Muscle layer of colon (tissue), 2 donors: ENCODE results near the gene GNAQ.

Source experiments
- H3K27ac ChIP-seq: one replicate; pipeline ENCODE4 v1.7.0; 2013; ENCODE audit warnings: low read depth, mild to moderate bottlenecking, low read length, moderate library complexity
- H3K27me3 ChIP-seq, 2 donors: one replicate each; pipeline ENCODE4 v1.7.0; 2013; ENCODE audit warnings: low read length in 2 of 2, mild to moderate bottlenecking in 2 of 2; ENCODE audit not compliant: insufficient read depth in 2 of 2, control insufficient read depth in 1 of 2
- H3K36me3 ChIP-seq: one replicate; pipeline ENCODE4 v1.7.0; 2013; ENCODE audit warnings: mild to moderate bottlenecking, low read length; ENCODE audit not compliant: insufficient read depth
- H3K4me1 ChIP-seq: one replicate; pipeline ENCODE4 v1.7.0; 2013; ENCODE audit warnings: mild to moderate bottlenecking, low read length; ENCODE audit not compliant: insufficient read depth
- H3K4me3 ChIP-seq, 2 donors: one replicate each; pipeline ENCODE4 v1.7.0; 2013; ENCODE audit warnings: low read length in 2 of 2, low read depth in 1 of 2, mild to moderate bottlenecking in 1 of 2, moderate library complexity in 1 of 2
- H3K9ac ChIP-seq: one replicate; pipeline ENCODE4 v1.7.0; 2013; ENCODE audit warnings: low read length
- H3K9me3 ChIP-seq: one replicate; pipeline ENCODE4 v1.7.0; 2013; ENCODE audit warnings: mild to moderate bottlenecking, low read length
- donor health status: abdominal sarcoma.
- donor health status: Adenocarcinoma of cecum.

Gene GNAQ

DNA sequence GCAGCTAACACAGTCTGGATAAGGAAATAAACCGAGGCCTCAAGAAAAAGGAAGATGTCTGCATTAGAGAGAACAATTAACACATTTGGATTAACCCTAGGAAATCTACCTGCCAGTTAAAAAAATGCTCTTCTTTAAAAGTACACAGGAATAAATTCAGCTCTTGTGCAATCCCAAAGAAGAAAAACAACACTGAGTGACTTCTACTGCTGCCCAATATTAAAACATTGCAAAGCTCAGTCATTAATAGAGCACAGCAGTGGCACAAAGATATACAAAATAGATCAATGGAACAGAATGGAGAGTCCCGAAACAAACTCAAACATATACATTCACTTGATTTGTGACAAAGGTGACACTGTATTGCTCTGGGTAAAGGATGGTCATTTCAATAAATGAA lies 119.7 kb downstream of the GNAQ start:
- Histone ChIP-seq H3K27me3 (no peaks in the 10 kb centered on the region), H3K36me3 (no peaks in the 10 kb centered on the region), H3K27ac (no peak overlapping the region), H3K9me3 (no peaks in the 10 kb centered on the region), H3K9ac (no peak overlapping the region), H3K4me3 (no peak overlapping the region), H3K4me1 (no peaks in the 10 kb centered on the region)

DNA sequence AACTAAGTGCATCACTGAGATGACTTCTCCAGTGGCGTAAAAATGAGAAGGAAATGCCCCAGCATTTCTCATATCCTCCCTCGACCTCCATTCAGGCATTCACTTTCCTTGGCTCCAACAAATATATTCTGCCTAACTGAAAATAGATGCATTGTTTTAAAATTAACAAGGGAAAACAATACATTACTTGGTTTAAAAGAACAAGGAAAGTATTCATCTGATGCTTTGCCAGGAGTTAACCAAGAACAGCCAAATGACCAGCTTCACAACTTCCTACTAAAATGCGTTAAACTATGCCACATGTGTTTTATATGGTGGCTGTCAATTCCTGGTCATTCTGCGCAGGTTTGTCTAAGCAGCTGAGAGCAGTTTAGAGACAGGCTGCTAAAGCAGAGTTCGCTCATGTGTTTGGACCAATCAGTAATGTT lies 121.4 kb downstream of the GNAQ start:
- Histone ChIP-seq H3K4me3 (no peak overlapping the region), H3K4me1 (no peaks in the 10 kb centered on the region), H3K9ac (no peak overlapping the region), H3K9me3 (no peaks in the 10 kb centered on the region), H3K27me3 (no peaks in the 10 kb centered on the region), H3K36me3 (no peaks in the 10 kb centered on the region), H3K27ac (no peak overlapping the region)

DNA sequence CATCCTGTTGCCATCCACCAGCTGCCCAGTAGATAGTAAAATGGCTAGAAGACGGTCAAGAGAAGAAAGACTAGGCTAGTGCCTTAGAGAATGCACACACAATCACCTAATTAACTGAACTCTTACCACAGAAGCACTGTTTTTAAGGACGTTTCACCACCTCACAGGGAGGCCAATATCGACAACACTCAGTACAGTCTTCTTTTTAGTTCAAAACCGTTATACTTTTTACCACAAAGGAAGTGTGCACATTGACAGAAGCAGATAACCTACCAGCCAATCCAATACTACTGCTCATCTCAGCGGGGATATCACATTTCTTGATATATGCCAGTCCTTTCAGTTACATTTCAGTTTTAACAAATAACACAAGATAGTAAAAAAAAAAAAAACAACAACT lies 122.3 kb downstream of the GNAQ start:
- Histone ChIP-seq H3K36me3 (no peaks in the 10 kb centered on the region), H3K27ac (no peak overlapping the region), H3K4me3 (no peak overlapping the region), H3K9me3 (no peaks in the 10 kb centered on the region), H3K4me1 (no peaks in the 10 kb centered on the region), H3K9ac (no peak overlapping the region), H3K27me3 (no peaks in the 10 kb centered on the region)

DNA sequence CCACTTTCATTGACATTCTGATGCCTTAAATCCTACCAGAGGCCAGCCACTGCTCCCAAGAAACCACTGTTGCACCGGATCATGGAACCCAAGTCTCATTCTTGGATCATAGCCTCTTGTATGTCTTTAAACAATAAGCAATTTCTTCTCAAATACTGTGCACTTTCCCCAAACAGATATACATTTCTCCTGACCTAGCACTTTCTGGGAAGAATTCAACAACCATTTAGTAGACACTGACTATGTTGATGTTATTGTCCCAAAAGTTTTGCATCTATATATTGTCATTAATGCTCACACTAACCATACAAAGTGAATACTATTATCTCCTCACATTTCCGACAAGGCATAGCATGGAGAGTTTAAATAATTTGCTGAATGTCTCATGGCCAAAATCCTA lies 123.3 kb downstream of the GNAQ start:
- H3K36me3 ChIP-seq, result no peaks in the 10 kb centered on the region
- H3K9me3 ChIP-seq, result no peaks in the 10 kb centered on the region
- H3K4me3 ChIP-seq, result no peak overlapping the region
- H3K27me3 ChIP-seq, result no peaks in the 10 kb centered on the region
- H3K27ac ChIP-seq, result no peak overlapping the region
- no peak overlapping the region for H3K9ac ChIP-seq
- peaks cover under 1% of the 10 kb centered on the region for H3K4me1 ChIP-seq

DNA sequence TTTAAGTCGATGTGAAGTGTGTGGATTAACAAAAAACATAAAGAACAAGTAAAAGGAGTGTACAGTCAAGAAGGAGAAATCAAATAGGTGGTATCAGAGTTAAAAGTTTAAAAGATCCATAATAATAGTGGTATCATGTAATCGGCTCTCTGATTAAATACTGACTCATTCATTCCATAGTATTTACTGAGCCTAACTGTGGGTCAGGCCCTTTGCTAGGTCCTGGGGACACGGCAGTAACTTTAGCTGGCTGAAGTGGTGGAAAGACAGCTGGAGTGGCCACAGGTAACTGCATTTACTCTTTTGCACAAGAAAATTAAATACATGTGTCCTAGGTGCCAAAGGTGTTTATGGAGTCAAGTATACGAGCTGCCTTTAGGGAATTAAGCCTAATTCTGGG lies 124.0 kb downstream of the GNAQ start:
- no peak overlapping the region for H3K27ac ChIP-seq
- H3K4me3 ChIP-seq, result no peak overlapping the region
- peaks cover 6% of the 10 kb centered on the region for H3K4me1 ChIP-seq
- no peaks in the 10 kb centered on the region for H3K27me3 ChIP-seq
- no peaks in the 10 kb centered on the region for H3K9me3 ChIP-seq
- no peaks in the 10 kb centered on the region for H3K36me3 ChIP-seq
- no peak overlapping the region for H3K9ac ChIP-seq

DNA sequence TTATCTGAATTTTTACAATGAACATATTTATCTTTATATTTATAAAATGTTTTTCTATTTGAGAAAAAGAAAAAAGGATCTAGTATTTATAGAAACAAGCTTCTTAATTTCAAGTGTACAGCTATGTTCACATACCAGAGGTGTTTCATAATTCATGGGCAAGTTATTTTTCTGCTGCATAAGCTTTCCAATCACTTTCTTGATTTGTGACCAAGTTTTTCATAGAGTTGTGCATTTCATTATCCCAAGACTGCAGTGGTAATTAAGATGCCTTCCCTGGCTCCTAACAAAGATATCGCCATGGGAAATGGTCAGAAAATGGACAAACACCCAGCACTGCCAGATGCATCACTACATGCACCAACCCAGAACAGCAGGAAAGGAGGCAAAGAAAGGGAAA lies 124.6 kb downstream of the GNAQ start:
- no peaks in the 10 kb centered on the region for H3K27me3 ChIP-seq
- H3K4me1 ChIP-seq, result peaks cover 6% of the 10 kb centered on the region
- no peak overlapping the region for H3K9ac ChIP-seq
- H3K36me3 ChIP-seq, result no peaks in the 10 kb centered on the region
- no peak overlapping the region for H3K27ac ChIP-seq
- no peaks in the 10 kb centered on the region for H3K9me3 ChIP-seq
- H3K4me3 ChIP-seq, result no peak overlapping the region

DNA sequence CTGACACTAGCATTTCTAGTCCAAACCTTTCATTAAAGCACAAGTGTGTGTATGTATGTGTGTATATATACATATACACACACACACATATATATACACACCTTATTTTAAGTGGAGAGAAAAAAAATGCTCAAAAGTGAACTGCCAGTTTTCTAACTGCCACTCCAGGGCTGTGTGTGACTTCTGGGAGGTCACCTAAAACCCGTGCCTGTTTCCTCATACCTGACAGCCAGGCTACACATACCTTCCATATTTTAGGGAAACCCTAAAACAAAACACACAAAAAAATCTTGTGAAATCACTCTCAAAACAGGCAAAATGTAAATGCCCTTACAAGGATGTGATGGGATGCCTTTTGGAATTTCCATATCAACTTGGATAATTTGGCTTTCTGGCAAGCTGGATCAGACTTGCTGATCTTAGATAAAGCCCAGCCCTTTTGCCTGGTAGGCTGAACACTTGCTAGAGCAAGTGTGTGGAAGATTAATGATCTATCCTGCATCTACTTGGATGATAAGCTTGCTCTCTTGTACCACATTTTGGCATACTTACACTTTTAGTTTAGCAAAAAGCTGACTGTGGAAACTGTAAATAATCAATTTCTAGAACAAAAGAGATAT lies 127.8 kb downstream of the GNAQ start:
- Histone ChIP-seq H3K4me1 (peaks cover 6% of the 10 kb centered on the region), H3K36me3 (no peaks in the 10 kb centered on the region), H3K9me3 (no peaks in the 10 kb centered on the region), H3K27me3 (no peaks in the 10 kb centered on the region), H3K9ac (no peak overlapping the region), H3K4me3 (no peak overlapping the region), H3K27ac (no peak overlapping the region)

DNA sequence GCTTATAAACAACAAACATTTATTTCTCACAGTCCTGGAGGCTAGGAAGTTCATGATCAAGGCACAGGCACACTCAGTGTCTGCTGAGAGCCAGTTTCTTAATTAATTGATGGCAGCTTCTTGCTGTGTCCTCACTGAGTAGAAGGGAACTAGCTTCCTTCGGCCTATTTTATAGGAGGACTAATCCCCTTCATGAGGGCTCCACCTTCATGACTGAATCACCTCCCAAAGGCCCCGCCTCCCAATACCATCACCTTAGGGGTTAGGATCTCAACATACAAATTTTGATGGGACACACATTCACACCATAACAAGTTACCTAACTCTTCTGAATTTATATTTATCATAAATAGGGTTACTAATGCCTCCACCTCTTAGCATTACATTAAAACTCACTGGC lies 129.8 kb downstream of the GNAQ start:
- H3K9me3 ChIP-seq, result no peaks in the 10 kb centered on the region
- H3K4me3 ChIP-seq, result no peak overlapping the region
- H3K27ac ChIP-seq, result no peak overlapping the region
- H3K4me1 ChIP-seq, result peaks cover 24% of the 10 kb centered on the region
- H3K36me3 ChIP-seq, result no peaks in the 10 kb centered on the region
- H3K27me3 ChIP-seq, result no peaks in the 10 kb centered on the region
- no peak overlapping the region for H3K9ac ChIP-seq

DNA sequence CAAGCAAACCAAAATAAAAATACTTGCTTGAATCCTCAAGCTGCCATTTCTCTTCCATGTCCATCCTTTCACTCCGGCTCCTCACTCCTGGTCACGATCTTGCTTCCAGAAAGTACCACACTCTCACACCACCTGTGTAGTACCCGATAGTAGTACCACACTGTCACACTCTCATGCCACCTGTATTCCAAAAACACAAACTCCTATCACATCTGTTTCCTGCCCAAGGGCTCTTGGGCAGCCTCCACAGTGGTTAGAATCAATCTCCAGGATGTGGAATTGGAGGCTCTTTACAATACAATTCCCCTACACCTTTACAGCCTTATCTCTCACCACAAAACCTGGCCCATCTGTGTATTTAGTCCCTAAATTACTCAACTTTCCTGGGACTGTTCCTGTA lies 130.6 kb downstream of the GNAQ start:
- Histone ChIP-seq H3K9ac (no peak overlapping the region), H3K4me3 (no peak overlapping the region), H3K27ac (no peak overlapping the region), H3K4me1 (peaks cover 28% of the 10 kb centered on the region), H3K36me3 (no peaks in the 10 kb centered on the region), H3K9me3 (no peaks in the 10 kb centered on the region), H3K27me3 (no peaks in the 10 kb centered on the region)

DNA sequence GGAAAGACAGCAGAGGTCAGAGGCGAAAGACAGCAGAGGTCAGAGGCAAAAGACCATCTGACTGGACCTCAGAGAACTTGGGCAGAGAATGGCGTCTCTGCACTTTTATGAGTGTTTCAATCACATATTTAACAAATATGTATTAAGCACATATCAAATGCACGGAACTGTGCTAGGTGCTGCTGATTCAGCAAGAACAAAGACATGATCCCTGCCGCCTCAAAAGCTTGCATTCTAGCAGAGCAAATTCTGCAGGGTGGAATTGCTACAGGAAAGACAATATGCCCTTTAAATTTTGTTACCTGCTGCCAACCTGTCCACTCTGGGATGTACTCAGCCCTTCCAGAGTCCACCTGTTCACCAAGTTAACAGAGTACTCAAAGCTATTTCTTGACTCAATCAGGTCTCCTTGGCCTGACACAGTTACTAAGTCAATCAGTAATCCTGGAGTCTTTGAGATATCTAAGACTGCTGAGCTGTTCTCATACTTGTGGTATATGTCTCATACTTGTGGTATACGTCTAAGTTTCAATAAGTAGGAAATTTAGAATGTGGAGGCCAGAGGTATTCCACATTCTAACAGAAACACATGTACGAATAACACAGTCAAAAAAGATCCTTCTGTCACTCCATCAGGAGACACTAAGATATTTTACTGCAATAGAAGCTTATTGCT lies 131.8 kb downstream of the GNAQ start:
- H3K9ac ChIP-seq, result no peak overlapping the region
- H3K4me1 ChIP-seq, result peaks cover 28% of the 10 kb centered on the region
- no peak overlapping the region for H3K27ac ChIP-seq
- H3K27me3 ChIP-seq, result no peaks in the 10 kb centered on the region
- no peaks in the 10 kb centered on the region for H3K9me3 ChIP-seq
- H3K4me3 ChIP-seq, result no peak overlapping the region
- no peaks in the 10 kb centered on the region for H3K36me3 ChIP-seq

DNA sequence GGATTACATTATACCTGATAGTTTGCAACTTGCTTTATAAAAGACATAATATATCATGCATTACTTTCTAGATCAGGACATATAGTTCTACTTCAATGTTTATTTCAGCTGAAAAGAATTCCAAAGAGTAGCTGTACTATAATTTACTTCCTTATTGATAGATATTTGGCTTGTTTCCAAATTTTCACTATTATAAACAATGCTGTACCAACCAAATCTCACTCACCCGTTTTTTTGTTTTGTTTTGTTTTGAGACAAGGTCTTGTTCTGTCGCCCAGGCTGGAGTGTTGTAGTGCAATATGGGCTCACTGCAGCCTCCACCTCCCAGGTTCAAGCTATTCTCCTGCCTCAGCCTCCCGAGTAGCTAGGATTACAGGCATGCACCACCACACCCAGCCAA lies 132.7 kb downstream of the GNAQ start:
- Histone ChIP-seq H3K27ac (no peak overlapping the region), H3K4me1 (peaks cover 28% of the 10 kb centered on the region), H3K36me3 (no peaks in the 10 kb centered on the region), H3K27me3 (no peaks in the 10 kb centered on the region), H3K9me3 (no peaks in the 10 kb centered on the region), H3K4me3 (no peak overlapping the region), H3K9ac (no peak overlapping the region)
